Measurements from ENCODE around the gene WDR31.
A peak's percentile ranks its signal among the peaks of the same experiment; 100 is the strongest.
"Not testable (repeated sequence)": the region's sequence is repeated elsewhere in the genome, so short reads cannot be mapped to it uniquely, and the experiment has no call there.

WDR31 gene

DNA sequence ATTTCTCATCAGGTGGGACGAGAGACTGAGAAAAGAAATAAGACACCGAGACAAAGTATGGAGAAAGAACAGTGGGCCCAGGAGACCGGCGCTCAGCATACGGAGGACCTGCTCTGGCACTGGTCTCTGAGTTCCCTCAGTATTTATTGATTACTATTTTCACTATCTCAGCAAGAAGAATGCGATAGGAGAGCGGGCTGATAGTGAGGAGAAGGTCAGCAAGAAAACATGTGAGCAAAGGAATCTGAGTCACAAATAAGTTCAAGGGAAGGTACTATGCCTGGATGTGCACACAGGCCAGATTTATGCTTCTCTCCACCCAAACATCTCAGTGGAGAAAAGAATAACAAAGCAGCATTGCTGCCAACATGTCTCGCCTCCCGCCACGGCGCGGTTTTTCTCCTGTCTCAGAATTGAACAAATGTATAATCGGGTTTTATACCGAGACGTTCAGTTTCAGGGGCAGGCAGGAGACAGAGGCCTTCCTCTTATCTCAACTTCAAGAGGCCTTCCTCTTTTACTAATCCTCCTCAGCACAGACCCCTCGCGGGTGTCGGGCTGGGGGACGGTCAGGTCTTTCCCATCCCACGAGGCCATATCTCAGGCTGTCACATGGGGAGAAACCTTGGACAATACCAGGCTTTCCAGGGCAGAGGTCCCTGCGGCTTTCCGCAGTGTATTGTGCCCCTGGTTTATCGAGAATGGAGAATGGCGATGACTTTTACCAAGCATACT is 39.2 kb upstream of the WDR31 start:
- not testable (repeated sequence) for H3K36me3 ChIP-seq (ENCODE audit: control insufficient read depth, insufficient read depth, low read length); H3K4me1 ChIP-seq (ENCODE audit: control insufficient read depth, insufficient read depth, low read length, poor library complexity, severe bottlenecking); DNase-seq; H3K9me3 ChIP-seq (ENCODE audit: control insufficient read depth, low read length); H3K4me3 ChIP-seq (ENCODE audit: insufficient read depth, low read depth, low read length, poor library complexity, severe bottlenecking); H3K27me3 ChIP-seq (replicated peaks; ENCODE audit: control insufficient read depth, insufficient read depth, low read length, poor library complexity, severe bottlenecking); H3K27ac ChIP-seq (ENCODE audit: insufficient read depth, low read length, poor library complexity, severe bottlenecking)

- peaks cover 3% of the 10 kb centered on the region for H3K4me1 ChIP-seq (ENCODE audit: control insufficient read depth, insufficient read depth, low read length, poor library complexity, severe bottlenecking)
- peaks cover 17% of the 10 kb centered on the region for H3K36me3 ChIP-seq (ENCODE audit: control insufficient read depth, insufficient read depth, low read length)
- peak within 1 kb of the TSS; percentile 93 for H3K4me3 ChIP-seq (ENCODE audit: insufficient read depth, low read depth, low read length, poor library complexity, severe bottlenecking)
- H3K9me3 ChIP-seq (ENCODE audit: control insufficient read depth, low read length), result no peaks in the 10 kb centered on the region
- peak; percentile 65 to 71 (median 69) for DNase-seq
- peak within 1 kb of the TSS; percentile 75 for H3K27ac ChIP-seq (ENCODE audit: insufficient read depth, low read length, poor library complexity, severe bottlenecking)
- H3K27me3 ChIP-seq (replicated peaks; ENCODE audit: control insufficient read depth, insufficient read depth, low read length, poor library complexity, severe bottlenecking), result no peaks in the 10 kb centered on the region
These were observed 36.8 kb upstream of the WDR31 start, which contains the start of gene HDHD3 for GRCh38 chr9:113376634-113377567. TSS of gene HDHD3 (minus strand) at chr9:113376986. CDS start at chr9:113374354, 2,632 bp downstream.

DNA sequence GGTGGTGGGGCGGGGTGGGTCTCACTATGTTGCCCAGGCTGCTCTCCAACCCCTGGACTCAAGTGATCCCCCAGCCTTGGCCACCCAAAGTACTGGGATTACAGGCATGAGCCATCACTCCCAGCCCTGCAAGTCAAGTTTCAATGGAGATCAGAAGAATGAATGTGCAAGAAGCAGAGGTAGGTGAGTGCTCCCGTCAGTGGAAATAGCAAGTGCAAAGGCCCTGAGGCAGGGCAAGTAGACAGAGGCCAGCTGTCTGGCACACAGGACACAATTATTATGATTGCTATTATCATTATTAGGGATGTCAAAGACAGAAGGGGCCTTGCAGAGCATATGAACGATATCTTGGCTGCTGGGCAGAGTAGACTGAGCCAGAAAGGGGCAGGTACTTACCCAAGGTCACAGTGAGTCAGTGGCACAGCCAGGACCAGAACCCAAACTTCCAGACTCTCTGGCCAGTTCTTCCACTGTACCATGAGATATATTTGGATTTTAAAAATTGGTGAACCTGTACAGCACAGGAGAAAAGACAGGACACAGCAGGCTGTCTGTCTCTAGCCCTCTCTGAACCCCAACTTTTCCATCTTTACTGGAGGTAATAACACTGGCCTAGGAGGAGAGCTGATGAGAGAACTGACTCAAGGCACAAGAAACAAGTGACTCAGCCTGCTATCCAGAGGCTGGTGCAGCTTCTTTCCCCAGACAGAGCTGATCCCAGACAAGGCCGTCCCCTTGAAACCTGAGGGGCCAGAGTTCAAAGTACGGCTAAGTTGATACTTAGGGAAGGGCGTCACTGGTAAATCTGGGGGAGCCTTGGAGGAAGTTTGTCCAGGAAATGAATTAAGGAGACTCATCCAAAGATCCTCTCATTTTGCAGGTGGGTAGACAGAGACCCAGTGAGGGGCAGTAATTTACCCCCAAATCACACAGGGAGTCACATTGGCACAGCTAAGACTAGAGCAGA is 35.3 kb upstream of the WDR31 start:
- Histone ChIP-seq H3K36me3 (ENCODE audit: control insufficient read depth, insufficient read depth, low read length) (peaks cover 17% of the 10 kb centered on the region), H3K27ac (ENCODE audit: insufficient read depth, low read length, poor library complexity, severe bottlenecking) (no peak overlapping the region), H3K4me3 (ENCODE audit: insufficient read depth, low read depth, low read length, poor library complexity, severe bottlenecking) (no peak overlapping the region), H3K4me1 (ENCODE audit: control insufficient read depth, insufficient read depth, low read length, poor library complexity, severe bottlenecking) (peaks cover 3% of the 10 kb centered on the region), H3K27me3 (replicated peaks; ENCODE audit: control insufficient read depth, insufficient read depth, low read length, poor library complexity, severe bottlenecking) (no peaks in the 10 kb centered on the region), H3K9me3 (ENCODE audit: control insufficient read depth, low read length) (no peaks in the 10 kb centered on the region)
- no peak for DNase-seq

- no peaks in the 10 kb centered on the region for H3K27me3 ChIP-seq (replicated peaks; ENCODE audit: control insufficient read depth, insufficient read depth, low read length, poor library complexity, severe bottlenecking)
- peaks cover 17% of the 10 kb centered on the region for H3K36me3 ChIP-seq (ENCODE audit: control insufficient read depth, insufficient read depth, low read length)
- DNase-seq, result no peak
- no peak overlapping the region for H3K4me3 ChIP-seq (ENCODE audit: insufficient read depth, low read depth, low read length, poor library complexity, severe bottlenecking)
- H3K4me1 ChIP-seq (ENCODE audit: control insufficient read depth, insufficient read depth, low read length, poor library complexity, severe bottlenecking), result peaks cover 3% of the 10 kb centered on the region
- H3K9me3 ChIP-seq (ENCODE audit: control insufficient read depth, low read length), result no peaks in the 10 kb centered on the region
- no peak overlapping the region for H3K27ac ChIP-seq (ENCODE audit: insufficient read depth, low read length, poor library complexity, severe bottlenecking)
These were observed 33.8 kb upstream of the WDR31 start for GRCh38 chr9:113373676-113374392.

DNA sequence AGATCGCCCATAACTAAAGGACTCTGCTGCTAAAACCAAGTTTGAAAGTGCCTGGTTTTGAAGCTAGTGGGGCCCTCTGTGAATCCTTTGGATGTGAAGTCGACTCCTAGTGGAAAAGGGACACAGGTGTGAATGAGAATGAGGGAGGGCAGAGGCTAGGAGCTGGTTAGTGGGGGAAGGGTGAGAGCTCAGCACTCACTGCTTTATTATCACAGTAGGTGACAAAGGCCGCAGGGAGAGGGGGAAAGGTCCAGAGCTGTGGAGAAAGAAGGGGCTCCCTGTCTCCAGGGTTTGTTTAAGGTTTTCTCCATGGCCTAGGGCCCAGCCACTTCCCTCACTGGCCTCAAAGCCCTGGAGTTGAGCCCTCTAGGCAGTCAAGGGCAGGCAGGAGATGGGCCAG is 33.2 kb upstream of the WDR31 start:
- peaks cover 17% of the 10 kb centered on the region for H3K36me3 ChIP-seq (ENCODE audit: control insufficient read depth, insufficient read depth, low read length)

GRCh38 chr9:113372059-113372458 is 32.0 kb upstream of the WDR31 start:
- no peaks in the 10 kb centered on the region for H3K9me3 ChIP-seq (ENCODE audit: control insufficient read depth, low read length)
- no peak for DNase-seq
- H3K36me3 ChIP-seq (ENCODE audit: control insufficient read depth, insufficient read depth, low read length), result peaks cover 17% of the 10 kb centered on the region
- no peak overlapping the region for H3K27ac ChIP-seq (ENCODE audit: insufficient read depth, low read length, poor library complexity, severe bottlenecking)
- peaks cover 3% of the 10 kb centered on the region for H3K4me1 ChIP-seq (ENCODE audit: control insufficient read depth, insufficient read depth, low read length, poor library complexity, severe bottlenecking)
- no peaks in the 10 kb centered on the region for H3K27me3 ChIP-seq (replicated peaks; ENCODE audit: control insufficient read depth, insufficient read depth, low read length, poor library complexity, severe bottlenecking)
- H3K4me3 ChIP-seq (ENCODE audit: insufficient read depth, low read depth, low read length, poor library complexity, severe bottlenecking), result no peak overlapping the region

More for the DNA sequence above, 33.2 kb upstream of the WDR31 start:
- DNase-seq, result no peak
- Histone ChIP-seq H3K27me3 (replicated peaks; ENCODE audit: control insufficient read depth, insufficient read depth, low read length, poor library complexity, severe bottlenecking) (no peaks in the 10 kb centered on the region), H3K27ac (ENCODE audit: insufficient read depth, low read length, poor library complexity, severe bottlenecking) (no peak overlapping the region), H3K9me3 (ENCODE audit: control insufficient read depth, low read length) (no peaks in the 10 kb centered on the region), H3K4me1 (ENCODE audit: control insufficient read depth, insufficient read depth, low read length, poor library complexity, severe bottlenecking) (peaks cover 3% of the 10 kb centered on the region), H3K4me3 (ENCODE audit: insufficient read depth, low read depth, low read length, poor library complexity, severe bottlenecking) (no peak overlapping the region)

DNA sequence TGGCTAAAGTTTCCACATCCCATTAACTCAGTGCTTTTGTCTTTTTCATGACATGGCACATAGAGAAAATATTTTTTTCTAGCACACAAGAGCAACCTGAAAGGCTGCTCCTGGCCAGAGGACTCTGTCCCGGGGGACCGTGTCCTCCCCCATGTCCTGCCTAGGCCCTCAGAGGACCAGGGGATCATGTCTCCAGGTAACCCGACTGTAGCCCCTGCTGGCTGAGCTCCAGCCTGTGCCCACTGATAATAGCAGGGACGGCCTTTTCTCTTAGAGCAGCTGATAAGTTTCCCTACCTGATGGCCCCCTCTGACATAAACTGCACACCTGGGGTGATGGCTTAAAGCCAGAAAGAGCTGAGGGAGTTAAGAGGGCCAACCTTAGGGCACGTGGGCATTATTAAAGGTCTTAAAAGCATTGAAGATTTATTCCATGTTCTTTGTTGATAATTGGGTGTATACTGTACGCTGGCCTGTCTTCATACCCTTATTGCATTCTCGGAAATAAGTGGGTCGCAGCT is 30.8 kb upstream of the WDR31 start:
- H3K4me1 ChIP-seq (ENCODE audit: control insufficient read depth, insufficient read depth, low read length, poor library complexity, severe bottlenecking), result peaks cover 3% of the 10 kb centered on the region
- H3K4me3 ChIP-seq (ENCODE audit: insufficient read depth, low read depth, low read length, poor library complexity, severe bottlenecking), result no peak overlapping the region
- no peak for DNase-seq
- H3K9me3 ChIP-seq (ENCODE audit: control insufficient read depth, low read length), result no peaks in the 10 kb centered on the region
- H3K36me3 ChIP-seq (ENCODE audit: control insufficient read depth, insufficient read depth, low read length), result peaks cover 17% of the 10 kb centered on the region
- no peak overlapping the region for H3K27ac ChIP-seq (ENCODE audit: insufficient read depth, low read length, poor library complexity, severe bottlenecking)
- no peaks in the 10 kb centered on the region for H3K27me3 ChIP-seq (replicated peaks; ENCODE audit: control insufficient read depth, insufficient read depth, low read length, poor library complexity, severe bottlenecking)

DNA sequence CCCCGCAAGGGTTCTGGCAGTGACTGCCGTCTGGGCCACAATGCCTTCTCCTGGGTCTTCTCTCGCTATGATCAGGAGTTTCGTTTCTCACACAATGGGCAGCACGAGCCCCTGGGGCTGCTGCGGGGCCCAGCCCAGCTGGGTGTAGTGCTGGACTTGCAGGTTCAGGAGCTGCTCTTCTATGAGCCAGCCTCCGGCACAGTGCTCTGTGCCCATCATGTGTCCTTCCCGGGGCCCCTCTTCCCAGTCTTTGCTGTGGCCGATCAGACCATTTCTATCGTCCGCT is 29.7 kb upstream of the WDR31 start:
- Histone ChIP-seq H3K9me3 (ENCODE audit: control insufficient read depth, low read length) (no peaks in the 10 kb centered on the region), H3K36me3 (ENCODE audit: control insufficient read depth, insufficient read depth, low read length) (peaks cover 17% of the 10 kb centered on the region), H3K4me3 (ENCODE audit: insufficient read depth, low read depth, low read length, poor library complexity, severe bottlenecking) (no peak overlapping the region), H3K27me3 (replicated peaks; ENCODE audit: control insufficient read depth, insufficient read depth, low read length, poor library complexity, severe bottlenecking) (no peaks in the 10 kb centered on the region), H3K4me1 (ENCODE audit: control insufficient read depth, insufficient read depth, low read length, poor library complexity, severe bottlenecking) (no peaks in the 10 kb centered on the region), H3K27ac (ENCODE audit: insufficient read depth, low read length, poor library complexity, severe bottlenecking) (no peak overlapping the region)
- DNase-seq, result no peak
